ENCODE data around the gene LYPD6. TPM values are rescaled to one million over a fixed set of nuclear protein-coding genes. Genes with fewer than 3 reads are reported as not detected.

Gene LYPD6
- total RNA-seq, 4 donors from 2014 or later: 0.45 to 1.9 (median 0.93) TPM; not detected in 1

- DNase-seq (ENCODE audit: low spot score in 2 of 2): no peak
- no peaks in the 10 kb centered on the region for H3K9me3 ChIP-seq
- H3K4me3 ChIP-seq: no peak overlapping the region
- H3K36me3 ChIP-seq: no peaks in the 10 kb centered on the region
- TF ChIP-seq POLR2AphosphoS5 (IDR thresholded peaks at IDR 0.05) (no peak), EP300 (IDR thresholded peaks at IDR 0.05) (no peak), POLR2A (IDR thresholded peaks at IDR 0.05) (no peak)
- TF ChIP-seq, protein P1, sequence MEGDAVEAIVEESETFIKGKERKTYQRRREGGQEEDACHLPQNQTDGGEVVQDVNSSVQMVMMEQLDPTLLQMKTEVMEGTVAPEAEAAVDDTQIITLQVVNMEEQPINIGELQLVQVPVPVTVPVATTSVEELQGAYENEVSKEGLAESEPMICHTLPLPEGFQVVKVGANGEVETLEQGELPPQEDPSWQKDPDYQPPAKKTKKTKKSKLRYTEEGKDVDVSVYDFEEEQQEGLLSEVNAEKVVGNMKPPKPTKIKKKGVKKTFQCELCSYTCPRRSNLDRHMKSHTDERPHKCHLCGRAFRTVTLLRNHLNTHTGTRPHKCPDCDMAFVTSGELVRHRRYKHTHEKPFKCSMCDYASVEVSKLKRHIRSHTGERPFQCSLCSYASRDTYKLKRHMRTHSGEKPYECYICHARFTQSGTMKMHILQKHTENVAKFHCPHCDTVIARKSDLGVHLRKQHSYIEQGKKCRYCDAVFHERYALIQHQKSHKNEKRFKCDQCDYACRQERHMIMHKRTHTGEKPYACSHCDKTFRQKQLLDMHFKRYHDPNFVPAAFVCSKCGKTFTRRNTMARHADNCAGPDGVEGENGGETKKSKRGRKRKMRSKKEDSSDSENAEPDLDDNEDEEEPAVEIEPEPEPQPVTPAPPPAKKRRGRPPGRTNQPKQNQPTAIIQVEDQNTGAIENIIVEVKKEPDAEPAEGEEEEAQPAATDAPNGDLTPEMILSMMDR (IDR thresholded peaks at IDR 0.05): no peak
- 77% methylated on average over 2 of the region's 2 CpGs for WGBS
- no peak overlapping the region for H3K27ac ChIP-seq
- H3K27me3 ChIP-seq: peaks cover 18% of the 10 kb centered on the region
- peaks cover 24% of the 10 kb centered on the region for H3K4me1 ChIP-seq
These were observed 2.0 kb downstream of the LYPD6 start for GRCh38 chr2:149332364-149332763.

DNA sequence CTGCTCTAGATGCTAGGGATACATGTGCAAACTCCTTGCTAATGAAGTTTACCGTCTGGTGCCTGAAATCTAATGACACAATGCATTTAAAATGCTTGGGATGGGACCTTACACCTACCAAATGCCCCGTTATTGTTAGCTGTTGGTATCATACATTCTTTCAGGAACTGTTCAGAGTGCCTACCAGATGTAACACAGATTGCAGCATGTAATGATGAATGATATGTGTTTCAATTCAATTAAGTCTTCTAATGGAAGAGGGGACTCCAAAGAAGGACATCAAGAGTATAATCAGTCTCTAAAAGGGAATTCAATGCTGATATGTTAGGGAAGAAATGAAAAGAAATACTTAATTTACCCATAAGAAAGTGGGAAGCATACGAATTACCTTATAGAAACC lies 3.2 kb downstream of the LYPD6 start:
- no peak for DNase-seq (ENCODE audit: low spot score in 2 of 2)
- peaks cover 24% of the 10 kb centered on the region for H3K4me1 ChIP-seq
- H3K27me3 ChIP-seq: peaks cover 18% of the 10 kb centered on the region
- no peak overlapping the region for H3K27ac ChIP-seq
- 79% methylated on average over 3 of the region's 3 CpGs for WGBS
- H3K36me3 ChIP-seq: no peaks in the 10 kb centered on the region
- no peak overlapping the region for H3K4me3 ChIP-seq
- TF ChIP-seq POLR2A (IDR thresholded peaks at IDR 0.05): no peak
- TF ChIP-seq, protein P1 (IDR thresholded peaks at IDR 0.05): no peak
- H3K9me3 ChIP-seq: no peaks in the 10 kb centered on the region

GRCh38 chr2:149334156-149334555 lies 3.8 kb downstream of the LYPD6 start:
- no peaks in the 10 kb centered on the region for H3K36me3 ChIP-seq
- H3K27ac ChIP-seq: no peak overlapping the region
- TF ChIP-seq, protein P1 (IDR thresholded peaks at IDR 0.05): no peak
- TF ChIP-seq POLR2A (IDR thresholded peaks at IDR 0.05): no peak
- TF ChIP-seq EP300 (IDR thresholded peaks at IDR 0.05): no peak
- TF ChIP-seq POLR2AphosphoS5 (IDR thresholded peaks at IDR 0.05): no peak
- no peak overlapping the region for H3K4me3 ChIP-seq
- peaks cover 19% of the 10 kb centered on the region for H3K4me1 ChIP-seq
- no peaks in the 10 kb centered on the region for H3K9me3 ChIP-seq
- peaks cover 18% of the 10 kb centered on the region for H3K27me3 ChIP-seq
- no peak for DNase-seq (ENCODE audit: low spot score in 2 of 2)
- WGBS: 72% methylated on average over 2 of the region's 2 CpGs

- Histone ChIP-seq H3K4me1 (peaks cover 4% of the 10 kb centered on the region), H3K4me3 (no peak overlapping the region), H3K9me3 (no peaks in the 10 kb centered on the region), H3K36me3 (no peaks in the 10 kb centered on the region), H3K27me3 (no peaks in the 10 kb centered on the region), H3K27ac (no peak overlapping the region)
- DNase-seq (ENCODE audit: low spot score in 2 of 2): no peak
- no peak for TF ChIP-seq EP300 (IDR thresholded peaks at IDR 0.05)
- no peak for TF ChIP-seq POLR2A (IDR thresholded peaks at IDR 0.05)
- TF ChIP-seq, protein P1 (IDR thresholded peaks at IDR 0.05): no peak
- no peak for TF ChIP-seq POLR2AphosphoS5 (IDR thresholded peaks at IDR 0.05)
- 82% methylated on average over 2 of the region's 2 CpGs for WGBS
These were observed 8.9 kb downstream of the LYPD6 start for GRCh38 chr2:149339324-149339723.

DNA sequence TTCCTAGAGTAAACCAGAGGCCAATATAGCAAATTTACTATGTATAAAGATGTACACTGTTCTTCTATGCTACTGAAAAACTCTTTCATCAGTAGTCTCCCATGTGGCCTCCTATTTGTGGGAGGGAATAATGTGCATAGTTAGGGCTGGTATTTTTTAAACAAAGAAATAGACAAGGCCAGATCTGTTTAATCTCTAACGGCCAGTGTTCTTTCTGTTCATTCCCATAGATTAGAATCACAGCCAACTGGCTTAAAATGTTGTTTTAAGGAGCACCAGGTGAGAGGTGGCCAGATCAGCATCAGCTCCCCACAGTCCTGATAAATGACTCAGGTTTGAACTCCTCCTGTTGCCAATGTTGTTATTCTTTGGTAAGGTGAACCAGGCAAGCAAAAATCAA lies 12.1 kb downstream of the LYPD6 start:
- H3K4me3 ChIP-seq: no peak overlapping the region
- H3K4me1 ChIP-seq: peaks cover 4% of the 10 kb centered on the region
- TF ChIP-seq POLR2AphosphoS5 (IDR thresholded peaks at IDR 0.05) (no peak), EP300 (IDR thresholded peaks at IDR 0.05) (no peak), POLR2A (IDR thresholded peaks at IDR 0.05) (no peak)
- TF ChIP-seq, protein P1 (IDR thresholded peaks at IDR 0.05): no peak
- no peaks in the 10 kb centered on the region for H3K27me3 ChIP-seq
- H3K27ac ChIP-seq: no peak overlapping the region
- 39% methylated on average over 1 of the region's 1 CpG for WGBS
- DNase-seq (ENCODE audit: low spot score in 2 of 2): no peak
- H3K36me3 ChIP-seq: no peaks in the 10 kb centered on the region
- H3K9me3 ChIP-seq: no peaks in the 10 kb centered on the region
